HL-60 (cell line): ENCODE results near the gene KCNQ1.

Experiments used
- POLR2AphosphoS5 ChIP-seq: IDR thresholded peaks from 2 replicates; pipeline ENCODE4 v1.6.1; 2012; ENCODE audit warnings: low read depth
- TF ChIP-seq, protein P1 (sequence below): IDR thresholded peaks from one replicate; pipeline ENCODE4 v1.5.1; 2011; ENCODE audit warnings: low read length, control low read depth, inconsistent platforms; ENCODE audit not compliant: insufficient read depth
- TF ChIP-seq, protein P2 (sequence below): IDR thresholded peaks from 2 replicates; pipeline ENCODE4 v1.6.1; 2012; ENCODE audit warnings: low read depth; ENCODE audit not compliant: insufficient replicate concordance

DNA sequence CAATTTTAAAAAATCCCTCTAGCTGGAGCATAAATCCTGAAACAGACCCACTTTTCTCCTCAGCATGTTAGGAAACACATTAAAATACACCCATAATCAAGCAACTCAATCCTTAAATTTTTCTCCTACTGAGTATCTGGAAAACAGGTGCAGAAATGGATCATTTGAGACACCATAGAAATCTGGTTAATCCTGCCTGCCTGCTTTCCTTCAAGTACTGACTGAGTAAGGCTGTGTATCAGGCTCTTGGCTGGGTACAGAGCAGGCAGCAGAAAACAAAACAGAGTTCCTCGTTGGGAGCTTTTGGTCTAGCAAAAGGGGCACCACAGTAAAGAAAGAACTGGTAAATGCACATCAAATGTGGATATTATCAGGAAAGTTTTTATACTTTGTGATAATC is 253.1 kb downstream of the KCNQ1 start:
- TF ChIP-seq, protein P1, sequence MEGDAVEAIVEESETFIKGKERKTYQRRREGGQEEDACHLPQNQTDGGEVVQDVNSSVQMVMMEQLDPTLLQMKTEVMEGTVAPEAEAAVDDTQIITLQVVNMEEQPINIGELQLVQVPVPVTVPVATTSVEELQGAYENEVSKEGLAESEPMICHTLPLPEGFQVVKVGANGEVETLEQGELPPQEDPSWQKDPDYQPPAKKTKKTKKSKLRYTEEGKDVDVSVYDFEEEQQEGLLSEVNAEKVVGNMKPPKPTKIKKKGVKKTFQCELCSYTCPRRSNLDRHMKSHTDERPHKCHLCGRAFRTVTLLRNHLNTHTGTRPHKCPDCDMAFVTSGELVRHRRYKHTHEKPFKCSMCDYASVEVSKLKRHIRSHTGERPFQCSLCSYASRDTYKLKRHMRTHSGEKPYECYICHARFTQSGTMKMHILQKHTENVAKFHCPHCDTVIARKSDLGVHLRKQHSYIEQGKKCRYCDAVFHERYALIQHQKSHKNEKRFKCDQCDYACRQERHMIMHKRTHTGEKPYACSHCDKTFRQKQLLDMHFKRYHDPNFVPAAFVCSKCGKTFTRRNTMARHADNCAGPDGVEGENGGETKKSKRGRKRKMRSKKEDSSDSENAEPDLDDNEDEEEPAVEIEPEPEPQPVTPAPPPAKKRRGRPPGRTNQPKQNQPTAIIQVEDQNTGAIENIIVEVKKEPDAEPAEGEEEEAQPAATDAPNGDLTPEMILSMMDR, result no peak
- no peak for TF ChIP-seq POLR2AphosphoS5
- TF ChIP-seq, protein P2, sequence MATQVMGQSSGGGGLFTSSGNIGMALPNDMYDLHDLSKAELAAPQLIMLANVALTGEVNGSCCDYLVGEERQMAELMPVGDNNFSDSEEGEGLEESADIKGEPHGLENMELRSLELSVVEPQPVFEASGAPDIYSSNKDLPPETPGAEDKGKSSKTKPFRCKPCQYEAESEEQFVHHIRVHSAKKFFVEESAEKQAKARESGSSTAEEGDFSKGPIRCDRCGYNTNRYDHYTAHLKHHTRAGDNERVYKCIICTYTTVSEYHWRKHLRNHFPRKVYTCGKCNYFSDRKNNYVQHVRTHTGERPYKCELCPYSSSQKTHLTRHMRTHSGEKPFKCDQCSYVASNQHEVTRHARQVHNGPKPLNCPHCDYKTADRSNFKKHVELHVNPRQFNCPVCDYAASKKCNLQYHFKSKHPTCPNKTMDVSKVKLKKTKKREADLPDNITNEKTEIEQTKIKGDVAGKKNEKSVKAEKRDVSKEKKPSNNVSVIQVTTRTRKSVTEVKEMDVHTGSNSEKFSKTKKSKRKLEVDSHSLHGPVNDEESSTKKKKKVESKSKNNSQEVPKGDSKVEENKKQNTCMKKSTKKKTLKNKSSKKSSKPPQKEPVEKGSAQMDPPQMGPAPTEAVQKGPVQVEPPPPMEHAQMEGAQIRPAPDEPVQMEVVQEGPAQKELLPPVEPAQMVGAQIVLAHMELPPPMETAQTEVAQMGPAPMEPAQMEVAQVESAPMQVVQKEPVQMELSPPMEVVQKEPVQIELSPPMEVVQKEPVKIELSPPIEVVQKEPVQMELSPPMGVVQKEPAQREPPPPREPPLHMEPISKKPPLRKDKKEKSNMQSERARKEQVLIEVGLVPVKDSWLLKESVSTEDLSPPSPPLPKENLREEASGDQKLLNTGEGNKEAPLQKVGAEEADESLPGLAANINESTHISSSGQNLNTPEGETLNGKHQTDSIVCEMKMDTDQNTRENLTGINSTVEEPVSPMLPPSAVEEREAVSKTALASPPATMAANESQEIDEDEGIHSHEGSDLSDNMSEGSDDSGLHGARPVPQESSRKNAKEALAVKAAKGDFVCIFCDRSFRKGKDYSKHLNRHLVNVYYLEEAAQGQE, result no peak
